Activated CD8-positive, alpha-beta memory T cell treated with anti-CD3 and anti-CD28 coated beads, Interleukin-2, amount 50 U/mL, for 1 hour (primary cell): ENCODE results near the gene HGD.

Experiments
- DNase-seq: peaks from one replicate; pipeline ENCODE4 v3.0.0-alpha.2; 2020; ENCODE audit errors: extremely low read depth

The HGD gene

GRCh38 chr3:120595788-120596115 is 86.3 kb downstream of the HGD start:
- DNase-seq = no peak

GRCh38 chr3:120587332-120587975 is 94.6 kb downstream of the HGD start:
- DNase-seq = no peak
